HFFc6 (cell line): ENCODE measurements around the gene MED20. TPM values are rescaled to one million over a fixed set of nuclear protein-coding genes. Genes with fewer than 3 reads are reported as not detected.
A peak's percentile ranks its signal among the peaks of the same experiment; 100 is the strongest.

ENCODE experiments used
- DNase-seq: peaks from one replicate; pipeline ENCODE4 v3.0.0-alpha.2; 2018
- H3K27ac Mint-ChIP-seq: 2 replicates; pipeline ENCODE4 v1.8.0; 2020; ENCODE audit warnings: mild to moderate bottlenecking, mixed read lengths
- H3K27me3 Mint-ChIP-seq: 2 replicates; pipeline ENCODE4 v1.8.0; 2021; ENCODE audit warnings: mild to moderate bottlenecking, moderate library complexity, mixed read lengths; ENCODE audit not compliant: insufficient read depth
- H3K36me3 Mint-ChIP-seq: 2 replicates; pipeline ENCODE4 v1.8.0; 2021; ENCODE audit warnings: low read depth, mixed read lengths
- H3K4me1 Mint-ChIP-seq: 2 replicates; pipeline ENCODE4 v1.8.0; 2020; ENCODE audit warnings: low read depth, mixed read lengths
- H3K4me3 Mint-ChIP-seq: 2 replicates; pipeline ENCODE4 v1.8.0; 2020; ENCODE audit warnings: mild to moderate bottlenecking, moderate library complexity, mixed read lengths
- H3K9me3 Mint-ChIP-seq: 2 replicates; pipeline ENCODE4 v1.8.0; 2020; ENCODE audit warnings: mild to moderate bottlenecking, mixed read lengths
- CTCF ChIP-seq: fragments of 200-600 bp; sonication (generic); IDR thresholded peaks from 2 replicates; pipeline ENCODE4 v1.5.0; 2021; ENCODE audit warnings: antibody characterized with exemption, mild to moderate bottlenecking
- total RNA-seq, 6 experiments: library from RNA; stranded (reverse); fragmentation: NEBNext Ultra II Directional; extraction: Animal tissue kit (Norgen Biotek cat#: 25700); gene quantifications; 2 replicates in 1 of 6; 3 replicates in 5 of 6; pipeline ENCODE4 v1.2.3, GENCODE V29; 2021

The MED20 gene
- total RNA-seq, 6 experiments from 2014 or later, result 22.8 to 28.4 (median 26.0) TPM

GRCh38 chr6:41936073-41936837 is 15.3 kb upstream of the MED20 start:
- TF ChIP-seq CTCF, result peak; percentile 89
- peak; percentile 87 for DNase-seq
- H3K4me3 Mint-ChIP-seq, result no peak overlapping the region
- no peaks in the 10 kb centered on the region for H3K9me3 Mint-ChIP-seq
- peak overlapping the region; percentile 70 for H3K27ac Mint-ChIP-seq
- H3K36me3 Mint-ChIP-seq, result peaks cover 12% of the 10 kb centered on the region
- peaks cover 43% of the 10 kb centered on the region for H3K4me1 Mint-ChIP-seq
- H3K27me3 Mint-ChIP-seq, result no peaks in the 10 kb centered on the region; the same call in 1 of the 2 replicates

GRCh38 chr6:41935685-41936072 is 14.7 kb upstream of the MED20 start:
- Mint-ChIP-seq H3K9me3 (no peaks in the 10 kb centered on the region), H3K27ac (peak overlapping the region; percentile 8; the same call in 1 of the 2 replicates), H3K36me3 (peaks cover 16% of the 10 kb centered on the region), H3K4me3 (no peak overlapping the region), H3K27me3 (no peaks in the 10 kb centered on the region; the same call in 1 of the 2 replicates), H3K4me1 (peaks cover 43% of the 10 kb centered on the region)
- TF ChIP-seq CTCF, result no peak
- no peak for DNase-seq

GRCh38 chr6:41935193-41935574 is 14.2 kb upstream of the MED20 start:
- no peak for DNase-seq
- no peak overlapping the region for H3K27ac Mint-ChIP-seq
- TF ChIP-seq CTCF, result no peak
- peaks cover 16% of the 10 kb centered on the region for H3K36me3 Mint-ChIP-seq
- H3K27me3 Mint-ChIP-seq, result no peaks in the 10 kb centered on the region; the same call in 1 of the 2 replicates
- H3K4me1 Mint-ChIP-seq, result peaks cover 40% of the 10 kb centered on the region
- H3K4me3 Mint-ChIP-seq, result no peak overlapping the region
- H3K9me3 Mint-ChIP-seq, result no peaks in the 10 kb centered on the region

- Mint-ChIP-seq H3K36me3 (peaks cover 16% of the 10 kb centered on the region), H3K4me3 (no peak overlapping the region), H3K27me3 (no peaks in the 10 kb centered on the region), H3K27ac (no peak overlapping the region; the same call in 1 of the 2 replicates), H3K4me1 (peaks cover 34% of the 10 kb centered on the region), H3K9me3 (no peaks in the 10 kb centered on the region)
- TF ChIP-seq CTCF, result no peak
- DNase-seq, result no peak
These were observed 13.6 kb upstream of the MED20 start for GRCh38 chr6:41934278-41935192.

- H3K9me3 Mint-ChIP-seq, result no peaks in the 10 kb centered on the region
- TF ChIP-seq CTCF, result no peak
- H3K4me3 Mint-ChIP-seq, result no peak overlapping the region
- no peak overlapping the region for H3K27ac Mint-ChIP-seq
- H3K27me3 Mint-ChIP-seq, result no peaks in the 10 kb centered on the region
- H3K36me3 Mint-ChIP-seq, result peaks cover 21% of the 10 kb centered on the region
- DNase-seq, result no peak
- H3K4me1 Mint-ChIP-seq, result peaks cover 12% of the 10 kb centered on the region
These were observed 11.4 kb upstream of the MED20 start for GRCh38 chr6:41932378-41932777.
